BJ (cell line): Measurements from ENCODE around the gene MAP2. TPM values are rescaled to one million over a fixed set of nuclear protein-coding genes. Genes with fewer than 3 reads are reported as not detected.

ENCODE experiments used
- CTCF ChIA-PET: fragments of 350-600 bp; formaldehyde crosslinking; extraction: SDS; loops from one replicate; lab custom pipeline; 2021; ENCODE audit warnings: antibody characterized with exemption, inconsistent platforms; lab: Yijun Ruan, JAX
- POLR2A ChIA-PET: fragments of 300-600 bp; sonication (Branson Sonifier 250); formaldehyde crosslinking; extraction: SDS; loops from one replicate; lab custom pipeline; 2021; ENCODE audit warnings: antibody characterized with exemption; lab: Charles Lee
- DNase-seq: peaks from one replicate; pipeline ENCODE4 v3.0.0-alpha.2; 2011; ENCODE audit warnings: low read depth
- H3K27me3 ChIP-seq: 2 replicates; pipeline ENCODE4 v1.6.0; 2011; ENCODE audit warnings: low read length; ENCODE audit not compliant: control insufficient read depth, insufficient read depth
- H3K36me3 ChIP-seq: 2 replicates; pipeline ENCODE4 v1.5.1; 2011; ENCODE audit warnings: low read length; ENCODE audit not compliant: control insufficient read depth, insufficient read depth
- H3K4me3 ChIP-seq: 2 replicates; pipeline ENCODE4 v1.5.1; 2011; ENCODE audit warnings: low read depth, mild to moderate bottlenecking, control low read depth, low read length
- polyA plus RNA-seq: library from polyadenylated mRNA; depleted of rRNA; stranded (reverse); fragments of >200 nt; gene quantifications from 2 replicates; pipeline ENCODE4 v1.2.3, GENCODE V29; 2011
- TF ChIP-seq, protein P1 (sequence below): IDR thresholded peaks from 2 replicates; pipeline ENCODE4 v1.5.1; 2011; ENCODE audit warnings: low read depth, mild to moderate bottlenecking, control low read depth, inconsistent platforms, low read length, moderate library complexity; ENCODE audit not compliant: insufficient read depth

MAP2 gene
- polyA plus RNA-seq, 1 experiment = 3.5 TPM

GRCh38 chr2:209577376-209578357 is 153.8 kb downstream of the MAP2 start:
- POLR2A ChIA-PET = no interaction called here
- CTCF ChIA-PET = interaction anchor here (0.6 to 5.1 kb wide), 16 partner anchors 9 to 618 kb away, joined by 3 to 55 read pairs (median 4); partner anchors contain the start of gene MAP2
- TF ChIP-seq, protein P1, sequence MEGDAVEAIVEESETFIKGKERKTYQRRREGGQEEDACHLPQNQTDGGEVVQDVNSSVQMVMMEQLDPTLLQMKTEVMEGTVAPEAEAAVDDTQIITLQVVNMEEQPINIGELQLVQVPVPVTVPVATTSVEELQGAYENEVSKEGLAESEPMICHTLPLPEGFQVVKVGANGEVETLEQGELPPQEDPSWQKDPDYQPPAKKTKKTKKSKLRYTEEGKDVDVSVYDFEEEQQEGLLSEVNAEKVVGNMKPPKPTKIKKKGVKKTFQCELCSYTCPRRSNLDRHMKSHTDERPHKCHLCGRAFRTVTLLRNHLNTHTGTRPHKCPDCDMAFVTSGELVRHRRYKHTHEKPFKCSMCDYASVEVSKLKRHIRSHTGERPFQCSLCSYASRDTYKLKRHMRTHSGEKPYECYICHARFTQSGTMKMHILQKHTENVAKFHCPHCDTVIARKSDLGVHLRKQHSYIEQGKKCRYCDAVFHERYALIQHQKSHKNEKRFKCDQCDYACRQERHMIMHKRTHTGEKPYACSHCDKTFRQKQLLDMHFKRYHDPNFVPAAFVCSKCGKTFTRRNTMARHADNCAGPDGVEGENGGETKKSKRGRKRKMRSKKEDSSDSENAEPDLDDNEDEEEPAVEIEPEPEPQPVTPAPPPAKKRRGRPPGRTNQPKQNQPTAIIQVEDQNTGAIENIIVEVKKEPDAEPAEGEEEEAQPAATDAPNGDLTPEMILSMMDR = peak; percentile 22
- DNase-seq = no peak
- Histone ChIP-seq H3K4me3 (no peak overlapping the region), H3K27me3 (no peaks in the 10 kb centered on the region), H3K36me3 (no peaks in the 10 kb centered on the region)

GRCh38 chr2:209578394-209579001 is 154.7 kb downstream of the MAP2 start:
- Histone ChIP-seq H3K27me3 (no peaks in the 10 kb centered on the region), H3K4me3 (no peak overlapping the region), H3K36me3 (no peaks in the 10 kb centered on the region)
- TF ChIP-seq, protein P1 = no peak
- ChIA-PET CTCF (interaction anchor here (0.6 to 5.1 kb wide), 10 partner anchors 9 to 1403 kb away, joined by 3 to 55 read pairs (median 4); partner anchors contain the start of gene MAP2), POLR2A (no interaction called here)
- no peak for DNase-seq

- H3K27me3 ChIP-seq = no peaks in the 10 kb centered on the region
- TF ChIP-seq, protein P1 = no peak
- POLR2A ChIA-PET = no interaction called here
- H3K36me3 ChIP-seq = no peaks in the 10 kb centered on the region
- no peak for DNase-seq
- CTCF ChIA-PET = interaction anchor here (0.6 to 5.1 kb wide), 8 partner anchors 10 to 1404 kb away, joined by 3 to 55 read pairs (median 4); partner anchors contain the start of gene MAP2
- peak overlapping the region; percentile 42 for H3K4me3 ChIP-seq
Observed at GRCh38 chr2:209579230-209579749, 155.4 kb downstream of the MAP2 start.

DNA sequence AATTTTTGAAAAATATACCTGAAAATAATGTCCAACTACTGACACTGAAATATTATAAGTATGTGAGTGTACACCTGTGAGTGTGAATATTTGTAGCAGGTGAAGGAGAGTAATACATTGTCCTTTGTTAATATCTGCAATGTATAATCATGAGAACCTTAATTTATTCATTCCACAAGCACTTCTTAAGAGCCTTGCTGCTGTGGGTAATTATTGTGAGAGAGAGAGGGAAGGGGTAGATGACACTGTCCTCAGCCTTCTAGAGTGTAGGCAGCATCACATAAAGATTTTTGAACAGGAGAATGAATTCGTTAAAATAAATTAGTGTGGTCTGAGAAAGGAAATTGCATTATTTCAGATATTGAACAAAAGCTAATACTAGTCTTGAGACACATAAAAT is 157.2 kb downstream of the MAP2 start:
- TF ChIP-seq, protein P1 = no peak
- no peaks in the 10 kb centered on the region for H3K27me3 ChIP-seq
- POLR2A ChIA-PET = no interaction called here
- H3K4me3 ChIP-seq = no peak overlapping the region
- DNase-seq = no peak
- CTCF ChIA-PET = no interaction called here
- H3K36me3 ChIP-seq = no peaks in the 10 kb centered on the region

DNA sequence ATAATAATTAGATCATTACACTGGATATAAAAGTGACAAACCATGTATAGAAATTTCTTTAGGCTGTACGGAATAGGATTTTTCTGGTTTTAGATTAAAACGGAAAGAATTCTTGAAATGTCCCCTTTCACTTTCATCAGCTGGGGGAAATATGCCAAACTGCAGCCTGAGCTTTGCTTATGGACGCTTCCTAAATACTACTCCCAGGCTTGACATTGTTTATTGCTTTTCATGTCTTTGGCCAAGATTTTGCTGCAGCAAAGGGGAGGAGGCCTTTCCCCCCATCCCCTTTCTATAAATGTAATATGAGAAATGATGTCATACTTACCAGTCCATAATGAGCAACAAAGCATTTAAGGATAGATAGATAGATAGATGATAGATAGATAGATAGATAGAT is 158.4 kb downstream of the MAP2 start:
- TF ChIP-seq, protein P1 = no peak
- POLR2A ChIA-PET = no interaction called here
- no peaks in the 10 kb centered on the region for H3K36me3 ChIP-seq

More for the DNA sequence above, 158.4 kb downstream of the MAP2 start:
- CTCF ChIA-PET = no interaction called here
- no peak overlapping the region for H3K4me3 ChIP-seq
- no peak for DNase-seq
- H3K27me3 ChIP-seq = no peaks in the 10 kb centered on the region
